Hepatocyte (in vitro differentiated cells): Measurements from ENCODE around the gene ZDHHC16. TPM values are rescaled to one million over a fixed set of nuclear protein-coding genes. Genes with fewer than 3 reads are reported as not detected.

ENCODE experiments used
- DNase-seq: peaks from one replicate; pipeline ENCODE4 v3.0.0-alpha.2; 2016; ENCODE audit warnings: low spot score
- H2AFZ ChIP-seq: fragments of 200-600 bp; sonication (generic); 2 replicates; pipeline ENCODE4 v1.6.0; 2016; ENCODE audit warnings: antibody characterized with exemption, mild to moderate bottlenecking
- H3K27ac ChIP-seq: fragments of 200-600 bp; sonication (generic); 2 replicates; pipeline ENCODE4 v1.5.1; 2016; ENCODE audit warnings: mild to moderate bottlenecking
- H3K27me3 ChIP-seq: fragments of 200-600 bp; sonication (generic); 2 replicates; pipeline ENCODE4 v1.6.1; 2016
- H3K36me3 ChIP-seq: fragments of 200-600 bp; sonication (generic); replicated peaks from 2 replicates; pipeline ENCODE4 v1.5.1; 2016; ENCODE audit warnings: low read depth; ENCODE audit not compliant: insufficient read depth
- H3K4me1 ChIP-seq: fragments of 200-600 bp; sonication (generic); 2 replicates; pipeline ENCODE4 v1.5.1; 2016; ENCODE audit warnings: mild to moderate bottlenecking, moderate library complexity; ENCODE audit not compliant: insufficient read depth
- H3K4me2 ChIP-seq: fragments of 200-600 bp; sonication (generic); 2 replicates; pipeline ENCODE4 v1.6.0; 2016
- H3K4me3 ChIP-seq: fragments of 200-600 bp; sonication (generic); 2 replicates; pipeline ENCODE4 v1.5.1; 2016; ENCODE audit warnings: mild to moderate bottlenecking
- H3K79me2 ChIP-seq: fragments of 200-600 bp; sonication (generic); 2 replicates; pipeline ENCODE4 v1.6.0; 2017; ENCODE audit warnings: mild to moderate bottlenecking
- H3K9me2 ChIP-seq: fragments of 200-600 bp; sonication (generic); replicated peaks from 2 replicates; pipeline ENCODE4 v1.6.0; 2017; ENCODE audit warnings: mild to moderate bottlenecking; ENCODE audit not compliant: insufficient read depth
- H3K9me3 ChIP-seq: fragments of 200-600 bp; sonication (generic); 2 replicates; pipeline ENCODE4 v1.5.1; 2016; ENCODE audit warnings: low read depth, mild to moderate bottlenecking
- H4K20me1 ChIP-seq: fragments of 200-600 bp; sonication (generic); 2 replicates; pipeline ENCODE4 v1.6.0; 2016; ENCODE audit warnings: mild to moderate bottlenecking; ENCODE audit not compliant: insufficient read depth, poor library complexity, severe bottlenecking
- EZH2 ChIP-seq: fragments of 200-600 bp; sonication (generic); IDR thresholded peaks from 2 replicates; pipeline ENCODE4 v1.6.1; 2016; ENCODE audit warnings: antibody characterized with exemption, mild to moderate bottlenecking, borderline replicate concordance
- EZH2phosphoT487 ChIP-seq: fragments of 200-600 bp; sonication (generic); IDR thresholded peaks from one replicate; pipeline ENCODE4 v1.6.1; 2018; ENCODE audit warnings: antibody characterized with exemption, mild to moderate bottlenecking, low read depth, moderate library complexity; ENCODE audit not compliant: unreplicated experiment, severe bottlenecking
- WGBS: methylation state at CpG from one replicate; pipeline ENCODE4 v1.1.6; 2016; ENCODE audit warnings: low lambda C conversion rate; ENCODE audit errors: missing lambda C conversion rate; 5-methylcytosine and 5-hydroxymethylcytosine counted together
- polyA plus RNA-seq: library from polyadenylated mRNA; unstranded; fragments of >200 nt; fragmentation: Nextera tagmentation; extraction: Ambion mirVana; gene quantifications from 2 replicates; pipeline ENCODE4 v1.2.1, GENCODE V29; 2016
- total RNA-seq: library from RNA; depleted of rRNA; stranded (reverse); fragments of >200 nt; gene quantifications from 2 replicates; pipeline ENCODE4 v1.2.3, GENCODE V29; 2014
- TF ChIP-seq, protein P1 (sequence below): fragments of 200-600 bp; sonication (generic); IDR thresholded peaks from 2 replicates; pipeline ENCODE4 v1.5.1; 2016; ENCODE audit warnings: antibody characterized with exemption, mild to moderate bottlenecking; ENCODE audit not compliant: poor library complexity

Gene ZDHHC16
- total and polyA plus RNA-seq, 2 experiments from 2014 or later = 57.0 to 86.8 TPM

DNA sequence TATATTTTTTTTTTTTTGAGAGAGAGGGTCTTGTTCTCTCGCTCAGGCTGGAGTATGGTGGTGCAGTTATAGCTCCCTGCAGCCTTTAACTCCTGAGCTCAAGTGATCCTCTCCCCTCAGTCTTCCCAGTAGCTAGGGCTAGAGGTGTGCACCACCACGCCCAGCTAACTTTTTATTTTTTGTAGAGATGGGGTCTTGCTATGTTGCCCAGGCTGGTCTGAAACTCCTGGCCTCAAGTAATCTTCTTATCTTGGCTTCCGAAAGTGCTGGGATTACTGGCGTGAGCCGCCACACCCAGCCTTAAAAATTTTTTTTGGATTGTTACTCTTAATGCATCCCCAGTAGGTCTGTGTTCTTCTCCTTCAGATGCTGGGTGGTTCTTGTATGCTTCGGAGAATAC is 56.9 kb downstream of the ZDHHC16 start:
- Histone ChIP-seq H3K4me2 (no peak overlapping the region), H3K36me3 (no peaks in the 10 kb centered on the region), H3K9me3 (no peaks in the 10 kb centered on the region), H3K4me3 (no peak overlapping the region), H3K27ac (no peak overlapping the region), H3K9me2 (no peaks in the 10 kb centered on the region), H2AFZ (no peak overlapping the region), H3K27me3 (no peaks in the 10 kb centered on the region), H3K4me1 (peaks cover 15% of the 10 kb centered on the region), H3K79me2 (peaks cover 70% of the 10 kb centered on the region), H4K20me1 (peaks cover 15% of the 10 kb centered on the region)
- 93% methylated on average over 6 of the region's 6 CpGs for WGBS
- DNase-seq = no peak
- TF ChIP-seq EZH2phosphoT487 (no peak), EZH2 (no peak)
- TF ChIP-seq, protein P1, sequence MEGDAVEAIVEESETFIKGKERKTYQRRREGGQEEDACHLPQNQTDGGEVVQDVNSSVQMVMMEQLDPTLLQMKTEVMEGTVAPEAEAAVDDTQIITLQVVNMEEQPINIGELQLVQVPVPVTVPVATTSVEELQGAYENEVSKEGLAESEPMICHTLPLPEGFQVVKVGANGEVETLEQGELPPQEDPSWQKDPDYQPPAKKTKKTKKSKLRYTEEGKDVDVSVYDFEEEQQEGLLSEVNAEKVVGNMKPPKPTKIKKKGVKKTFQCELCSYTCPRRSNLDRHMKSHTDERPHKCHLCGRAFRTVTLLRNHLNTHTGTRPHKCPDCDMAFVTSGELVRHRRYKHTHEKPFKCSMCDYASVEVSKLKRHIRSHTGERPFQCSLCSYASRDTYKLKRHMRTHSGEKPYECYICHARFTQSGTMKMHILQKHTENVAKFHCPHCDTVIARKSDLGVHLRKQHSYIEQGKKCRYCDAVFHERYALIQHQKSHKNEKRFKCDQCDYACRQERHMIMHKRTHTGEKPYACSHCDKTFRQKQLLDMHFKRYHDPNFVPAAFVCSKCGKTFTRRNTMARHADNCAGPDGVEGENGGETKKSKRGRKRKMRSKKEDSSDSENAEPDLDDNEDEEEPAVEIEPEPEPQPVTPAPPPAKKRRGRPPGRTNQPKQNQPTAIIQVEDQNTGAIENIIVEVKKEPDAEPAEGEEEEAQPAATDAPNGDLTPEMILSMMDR = no peak

DNA sequence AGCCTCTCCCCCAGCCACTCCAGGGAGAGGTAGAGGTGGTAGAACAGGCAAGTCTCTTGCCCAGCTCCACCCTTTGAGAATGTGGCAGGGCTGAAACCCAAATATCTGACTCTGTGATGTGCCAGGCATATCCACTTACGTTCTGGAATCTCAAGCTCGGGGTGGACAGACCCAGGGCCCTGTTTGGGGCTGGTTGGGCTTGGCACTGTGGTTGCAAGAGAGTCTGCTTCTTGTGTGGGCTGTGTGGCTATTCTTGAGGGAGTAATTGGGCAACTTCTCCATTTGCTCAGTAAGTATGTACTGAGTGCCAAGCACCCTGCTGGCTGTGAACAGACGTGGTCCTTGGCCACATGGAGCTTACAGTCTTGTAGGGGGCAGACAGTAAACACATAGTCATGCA is 57.4 kb downstream of the ZDHHC16 start:
- Histone ChIP-seq H3K4me2 (no peak overlapping the region), H3K9me2 (no peaks in the 10 kb centered on the region), H3K79me2 (peaks cover 70% of the 10 kb centered on the region), H4K20me1 (peaks cover 15% of the 10 kb centered on the region), H3K27ac (no peak overlapping the region), H2AFZ (no peak overlapping the region), H3K36me3 (no peaks in the 10 kb centered on the region), H3K9me3 (no peaks in the 10 kb centered on the region), H3K4me3 (no peak overlapping the region), H3K4me1 (peaks cover 15% of the 10 kb centered on the region), H3K27me3 (no peaks in the 10 kb centered on the region)
- 93% methylated on average over 3 of the region's 3 CpGs for WGBS
- no peak for TF ChIP-seq EZH2phosphoT487
- TF ChIP-seq EZH2 = no peak
- TF ChIP-seq, protein P1 = no peak
- DNase-seq = no peak

DNA sequence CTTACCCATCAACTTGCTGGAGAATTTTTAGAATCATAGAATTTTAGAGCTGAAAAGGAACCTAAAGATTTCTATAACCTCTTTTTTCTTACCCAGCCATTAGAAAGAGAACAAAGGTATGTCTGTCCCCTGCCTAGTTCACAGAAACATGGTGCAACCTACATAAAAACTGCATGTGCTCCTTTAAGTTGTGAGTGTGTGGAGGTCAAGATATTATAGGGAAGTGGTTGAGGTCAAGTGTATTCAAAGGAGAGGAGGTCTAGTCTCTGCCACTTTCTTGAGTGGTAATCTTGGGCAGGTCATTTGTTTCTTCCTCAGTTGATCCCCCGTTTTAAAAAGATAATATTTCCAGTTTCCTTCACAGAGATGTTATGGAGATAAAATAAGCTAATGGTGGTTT is 59.2 kb downstream of the ZDHHC16 start:
- no peak overlapping the region for H2AFZ ChIP-seq
- WGBS = 82% methylated on average over 1 of the region's 1 CpG
- no peaks in the 10 kb centered on the region for H3K9me3 ChIP-seq
- H3K27me3 ChIP-seq = no peaks in the 10 kb centered on the region
- peaks cover 12% of the 10 kb centered on the region for H4K20me1 ChIP-seq
- no peak for TF ChIP-seq EZH2phosphoT487
- no peak for TF ChIP-seq EZH2
- TF ChIP-seq, protein P1 = no peak
- no peak overlapping the region for H3K27ac ChIP-seq
- H3K4me2 ChIP-seq = no peak overlapping the region
- peaks cover 75% of the 10 kb centered on the region for H3K79me2 ChIP-seq
- DNase-seq = no peak
- no peaks in the 10 kb centered on the region for H3K36me3 ChIP-seq
- no peak overlapping the region for H3K4me3 ChIP-seq
- peaks cover 12% of the 10 kb centered on the region for H3K4me1 ChIP-seq
- H3K9me2 ChIP-seq = no peaks in the 10 kb centered on the region
